Measurements from ENCODE around the gene RNASET2. TPM values are rescaled to one million over a fixed set of nuclear protein-coding genes. Genes with fewer than 3 reads are reported as not detected.
A peak's percentile ranks its signal among the peaks of the same experiment; 100 is the strongest.

RNASET2 gene, protein sequence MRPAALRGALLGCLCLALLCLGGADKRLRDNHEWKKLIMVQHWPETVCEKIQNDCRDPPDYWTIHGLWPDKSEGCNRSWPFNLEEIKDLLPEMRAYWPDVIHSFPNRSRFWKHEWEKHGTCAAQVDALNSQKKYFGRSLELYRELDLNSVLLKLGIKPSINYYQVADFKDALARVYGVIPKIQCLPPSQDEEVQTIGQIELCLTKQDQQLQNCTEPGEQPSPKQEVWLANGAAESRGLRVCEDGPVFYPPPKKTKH
- 28.9 and 37.2 TPM in 2 replicates for total RNA-seq (ENCODE audit: low replicate concordance)

GRCh38 chr6:166956444-166957086 lies at the start of gene RNASET2:
Gene RNASET2, minus strand, starts transcription at chr6:166956550. Its CDS starts 368 bp downstream, at chr6:166956182.
- peaks cover 16% of the 10 kb centered on the region for H3K27me3 Mint-ChIP-seq (ENCODE audit: insufficient read depth, low read depth)
- H3F3A ChIP-seq (ENCODE audit: low read depth): peaks cover 11% of the 10 kb centered on the region
- H3K4me3 ChIP-seq: peak within 1 kb of the TSS; percentile 77
- peak within 1 kb of the TSS; percentile 94 for H2AFZ ChIP-seq (replicated peaks)
- peaks cover 9% of the 10 kb centered on the region for H3K27me3 ChIP-seq
- peaks cover 5% of the 10 kb centered on the region for H3K79me2 ChIP-seq (ENCODE audit: low read depth)
- H3K4me1 Mint-ChIP-seq: peaks cover 38% of the 10 kb centered on the region
- peak; percentile 96 for DNase-seq (ENCODE audit: low spot score)
- peaks cover 6% of the 10 kb centered on the region for H3K36me3 Mint-ChIP-seq
- peak within 1 kb of the TSS; percentile 51 for H3K9ac ChIP-seq
- peaks cover 11% of the 10 kb centered on the region for H4K20me1 ChIP-seq (ENCODE audit: low read depth)
- peak; percentile 11 for TF ChIP-seq EZH2 (IDR thresholded peaks at IDR 0.05)
- TF ChIP-seq, protein P1, sequence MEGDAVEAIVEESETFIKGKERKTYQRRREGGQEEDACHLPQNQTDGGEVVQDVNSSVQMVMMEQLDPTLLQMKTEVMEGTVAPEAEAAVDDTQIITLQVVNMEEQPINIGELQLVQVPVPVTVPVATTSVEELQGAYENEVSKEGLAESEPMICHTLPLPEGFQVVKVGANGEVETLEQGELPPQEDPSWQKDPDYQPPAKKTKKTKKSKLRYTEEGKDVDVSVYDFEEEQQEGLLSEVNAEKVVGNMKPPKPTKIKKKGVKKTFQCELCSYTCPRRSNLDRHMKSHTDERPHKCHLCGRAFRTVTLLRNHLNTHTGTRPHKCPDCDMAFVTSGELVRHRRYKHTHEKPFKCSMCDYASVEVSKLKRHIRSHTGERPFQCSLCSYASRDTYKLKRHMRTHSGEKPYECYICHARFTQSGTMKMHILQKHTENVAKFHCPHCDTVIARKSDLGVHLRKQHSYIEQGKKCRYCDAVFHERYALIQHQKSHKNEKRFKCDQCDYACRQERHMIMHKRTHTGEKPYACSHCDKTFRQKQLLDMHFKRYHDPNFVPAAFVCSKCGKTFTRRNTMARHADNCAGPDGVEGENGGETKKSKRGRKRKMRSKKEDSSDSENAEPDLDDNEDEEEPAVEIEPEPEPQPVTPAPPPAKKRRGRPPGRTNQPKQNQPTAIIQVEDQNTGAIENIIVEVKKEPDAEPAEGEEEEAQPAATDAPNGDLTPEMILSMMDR (IDR thresholded peaks at IDR 0.05): no peak
- no peak within 1 kb of the TSS for H3K27ac ChIP-seq
- no peaks in the 10 kb centered on the region for H3K36me3 ChIP-seq
- H3K4me3 Mint-ChIP-seq: peak within 1 kb of the TSS; percentile 88
- H3K4me1 ChIP-seq: peaks cover 22% of the 10 kb centered on the region
- peaks cover 4% of the 10 kb centered on the region for H3K9me3 Mint-ChIP-seq
- peak within 1 kb of the TSS; percentile 82 for H3K4me2 ChIP-seq
- no peaks in the 10 kb centered on the region for H3K9me3 ChIP-seq (ENCODE audit: low read depth)
- no peak within 1 kb of the TSS for H3K27ac Mint-ChIP-seq

DNA sequence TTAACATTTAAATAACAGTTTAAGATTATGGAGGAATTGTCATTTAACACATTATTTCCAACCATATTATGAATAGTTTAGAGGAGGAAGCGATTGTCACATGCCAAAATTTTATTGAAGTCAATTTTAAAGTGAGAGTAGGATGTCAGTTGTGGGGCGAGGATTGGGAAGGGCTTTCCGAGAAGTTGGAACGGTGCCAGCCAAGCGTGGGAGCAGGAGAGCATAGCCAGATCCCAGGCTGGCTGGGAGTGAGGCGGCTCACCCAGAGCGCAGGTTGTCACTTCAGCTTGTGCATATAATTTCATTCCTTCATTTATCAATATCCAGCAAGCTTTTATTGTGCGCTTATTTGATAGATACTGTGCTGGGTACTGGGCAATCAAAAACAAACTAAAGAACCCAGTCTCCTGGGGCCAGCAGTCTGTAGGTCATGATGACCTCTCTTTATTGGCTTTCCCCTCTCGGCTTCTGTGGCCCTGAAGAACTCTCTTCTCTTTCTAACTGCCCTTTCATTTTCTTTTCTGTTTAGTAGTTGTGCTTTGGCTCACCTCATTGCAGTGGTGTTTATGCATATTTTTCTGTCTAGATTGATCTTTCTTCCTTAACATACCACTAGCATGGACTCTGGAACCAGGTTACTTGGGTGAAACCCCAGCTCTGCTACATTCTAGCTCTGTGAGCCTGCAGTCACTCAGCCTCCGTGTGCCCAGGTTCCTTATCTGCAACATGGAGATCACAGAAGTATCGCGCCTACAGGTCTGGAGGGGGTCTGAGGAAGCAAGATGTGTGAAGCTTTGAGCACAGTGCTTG lies 49.2 kb upstream of the RNASET2 start:
- H3K9me3 Mint-ChIP-seq: no peaks in the 10 kb centered on the region
- no peak overlapping the region for H3K4me2 ChIP-seq
- H4K20me1 ChIP-seq (ENCODE audit: low read depth): peaks cover 17% of the 10 kb centered on the region
- no peak overlapping the region for H3K27ac Mint-ChIP-seq
- peaks cover 37% of the 10 kb centered on the region for H3K36me3 ChIP-seq
- H3K4me1 ChIP-seq: peaks cover 22% of the 10 kb centered on the region
- no peaks in the 10 kb centered on the region for H3F3A ChIP-seq (ENCODE audit: low read depth)
- no peak overlapping the region for H2AFZ ChIP-seq (replicated peaks)
- no peak for DNase-seq (ENCODE audit: low spot score)
- H3K79me2 ChIP-seq (ENCODE audit: low read depth): peaks cover 66% of the 10 kb centered on the region
- H3K36me3 Mint-ChIP-seq: peaks cover 50% of the 10 kb centered on the region
- no peak for TF ChIP-seq EZH2 (IDR thresholded peaks at IDR 0.05)
- no peak for TF ChIP-seq EZH2phosphoT487 (IDR thresholded peaks at IDR 0.05)
- TF ChIP-seq, protein P1 (IDR thresholded peaks at IDR 0.05): no peak
- no peak overlapping the region for H3K27ac ChIP-seq
- no peaks in the 10 kb centered on the region for H3K27me3 ChIP-seq
- H3K9ac ChIP-seq: no peak overlapping the region
- no peaks in the 10 kb centered on the region for H3K9me3 ChIP-seq (ENCODE audit: low read depth)
- H3K4me1 Mint-ChIP-seq: peaks cover 13% of the 10 kb centered on the region
- no peak overlapping the region for H3K4me3 Mint-ChIP-seq
- no peaks in the 10 kb centered on the region for H3K27me3 Mint-ChIP-seq (ENCODE audit: insufficient read depth, low read depth)
- H3K4me3 ChIP-seq: no peak overlapping the region

DNA sequence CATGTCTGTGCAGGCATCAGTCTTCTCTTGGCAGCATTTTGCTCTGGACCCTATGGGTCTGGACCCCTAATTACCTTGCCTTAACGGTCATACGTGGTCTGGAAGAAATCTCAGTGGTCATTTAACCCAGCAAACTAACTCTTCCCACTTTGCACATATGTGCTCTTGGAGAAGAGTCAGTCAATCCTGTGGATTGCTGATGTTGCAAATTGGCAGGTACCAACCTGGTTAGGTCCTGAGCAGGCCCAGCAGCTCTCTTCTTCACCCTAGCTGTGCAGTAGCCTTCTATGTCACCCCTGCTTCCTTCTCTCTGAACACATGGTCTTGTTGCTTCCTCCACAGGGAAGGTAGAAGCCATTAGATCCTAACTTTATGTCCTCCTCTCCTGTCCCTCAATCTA lies 44.4 kb upstream of the RNASET2 start:
- peak overlapping the region; percentile 91 for H3K4me3 ChIP-seq
- H3K27ac ChIP-seq: no peak overlapping the region
- H3F3A ChIP-seq (ENCODE audit: low read depth): peaks cover 7% of the 10 kb centered on the region
- DNase-seq (ENCODE audit: low spot score): no peak
- Mint-ChIP-seq H3K27ac (no peak overlapping the region), H3K9me3 (peaks cover 5% of the 10 kb centered on the region), H3K4me1 (peaks cover 26% of the 10 kb centered on the region), H3K4me3 (peak overlapping the region; percentile 93), H3K36me3 (peaks cover 35% of the 10 kb centered on the region), H3K27me3 (ENCODE audit: insufficient read depth, low read depth) (no peaks in the 10 kb centered on the region)
- H3K9ac ChIP-seq: no peak overlapping the region
- no peaks in the 10 kb centered on the region for H3K27me3 ChIP-seq
- no peaks in the 10 kb centered on the region for H3K9me3 ChIP-seq (ENCODE audit: low read depth)
- peaks cover 24% of the 10 kb centered on the region for H4K20me1 ChIP-seq (ENCODE audit: low read depth)
- peaks cover 27% of the 10 kb centered on the region for H3K4me1 ChIP-seq
- peaks cover 18% of the 10 kb centered on the region for H3K36me3 ChIP-seq
- H3K79me2 ChIP-seq (ENCODE audit: low read depth): peaks cover 96% of the 10 kb centered on the region
- H3K4me2 ChIP-seq: peak overlapping the region; percentile 90
- TF ChIP-seq EZH2phosphoT487 (IDR thresholded peaks at IDR 0.05): no peak
- no peak overlapping the region for H2AFZ ChIP-seq (replicated peaks)

Data from neural progenitor cell (in vitro differentiated cells).